ENCODE results near the gene MANEAL.
A peak's percentile ranks its signal among the peaks of the same experiment; 100 is the strongest.

MANEAL gene

GRCh38 chr1:37802439-37802838 is 8.8 kb downstream of the MANEAL start:
- no peak overlapping the region for H3K4me3 ChIP-seq (ENCODE audit: control insufficient read depth, low read depth, low read length)
- DNase-seq (ENCODE audit: low read depth): no peak
- TF ChIP-seq CTCF (IDR thresholded peaks at IDR 0.05; ENCODE audit: control insufficient read depth, insufficient read depth, low read depth, low read length, missing control alignments): no peak

GRCh38 chr1:37807220-37807554 is 13.5 kb downstream of the MANEAL start:
- H3K4me3 ChIP-seq (ENCODE audit: control insufficient read depth, low read depth, low read length): peak overlapping the region; percentile 78
- no peak for DNase-seq (ENCODE audit: low read depth)
- TF ChIP-seq CTCF (IDR thresholded peaks at IDR 0.05; ENCODE audit: control insufficient read depth, insufficient read depth, low read depth, low read length, missing control alignments): no peak

GRCh38 chr1:37807555-37808368 is 14.1 kb downstream of the MANEAL start, which contains the start of the genes C1orf122 and YRDC:
Gene C1orf122 (plus strand): TSS chr1:37807790. CDS start chr1:37808405, 615 bp downstream.
Gene YRDC (minus strand): TSS chr1:37808208. CDS start chr1:37808180, 28 bp downstream.
- peak within 1 kb of the TSS; percentile 78 for H3K4me3 ChIP-seq (ENCODE audit: control insufficient read depth, low read depth, low read length)
- TF ChIP-seq CTCF (IDR thresholded peaks at IDR 0.05; ENCODE audit: control insufficient read depth, insufficient read depth, low read depth, low read length, missing control alignments): no peak
- peak; percentile 56 for DNase-seq (ENCODE audit: low read depth)

GRCh38 chr1:37808369-37809319 is 15.0 kb downstream of the MANEAL start:
- no peak for TF ChIP-seq CTCF (IDR thresholded peaks at IDR 0.05; ENCODE audit: control insufficient read depth, insufficient read depth, low read depth, low read length, missing control alignments)
- DNase-seq (ENCODE audit: low read depth): no peak

GRCh38 chr1:37809942-37810341 is 16.3 kb downstream of the MANEAL start:
- TF ChIP-seq CTCF (IDR thresholded peaks at IDR 0.05; ENCODE audit: control insufficient read depth, insufficient read depth, low read depth, low read length, missing control alignments): no peak
- no peak for DNase-seq (ENCODE audit: low read depth)

More at GRCh38 chr1:37808369-37809319, 15.0 kb downstream of the MANEAL start:
- H3K4me3 ChIP-seq (ENCODE audit: control insufficient read depth, low read depth, low read length): peak overlapping the region; percentile 78

GRCh38 chr1:37811027-37811655 is 17.5 kb downstream of the MANEAL start:
- H3K4me3 ChIP-seq (ENCODE audit: control insufficient read depth, low read depth, low read length): no peak overlapping the region
- no peak for DNase-seq (ENCODE audit: low read depth)
- TF ChIP-seq CTCF (IDR thresholded peaks at IDR 0.05; ENCODE audit: control insufficient read depth, insufficient read depth, low read depth, low read length, missing control alignments): peak; percentile 77

More at GRCh38 chr1:37809942-37810341, 16.3 kb downstream of the MANEAL start:
- H3K4me3 ChIP-seq (ENCODE audit: control insufficient read depth, low read depth, low read length): no peak overlapping the region

All from AG09309 (cell line).